Measurements from ENCODE around the gene ASB5. TPM values are rescaled to one million over a fixed set of nuclear protein-coding genes. Genes with fewer than 3 reads are reported as not detected.
"Not testable (repeated sequence)": the region's sequence is repeated elsewhere in the genome, so short reads cannot be mapped to it uniquely, and the experiment has no call there.

Gene ASB5
- total RNA-seq, 1 donor from 2014 or later: not detected

GRCh38 chr4:176292920-176293319 is 23.9 kb upstream of the ASB5 start:
- H3K4me1 Mint-ChIP-seq: no peaks in the 10 kb centered on the region
- peaks cover 1% of the 10 kb centered on the region for H3K27me3 Mint-ChIP-seq
- H3K4me3 Mint-ChIP-seq: no peak overlapping the region
- H3K36me3 Mint-ChIP-seq (ENCODE audit: low read depth): no peaks in the 10 kb centered on the region
- intact Hi-C loops (cut with micrococcal nuclease): no loop called here
- no peak for DNase-seq
- H3K9me3 Mint-ChIP-seq: no peaks in the 10 kb centered on the region
- H3K27ac Mint-ChIP-seq: no peak overlapping the region

DNA sequence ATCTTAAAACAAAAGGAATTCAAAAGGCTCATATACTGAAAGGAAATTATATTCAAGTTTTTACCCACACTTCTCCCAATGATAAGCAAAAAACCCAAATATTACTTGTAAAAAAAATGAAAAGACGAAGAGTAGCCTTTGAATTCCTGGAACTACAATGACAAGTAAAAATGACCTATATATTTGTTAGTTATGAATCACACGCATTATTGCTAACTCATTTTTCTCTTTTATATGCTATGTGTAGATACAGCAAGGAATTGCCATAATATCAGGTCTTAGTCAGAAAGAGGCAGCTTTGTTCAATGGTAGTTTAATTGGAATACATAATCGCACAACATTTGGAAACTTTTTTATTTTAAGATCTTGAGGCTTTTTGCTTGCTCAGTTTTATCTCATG is 22.7 kb upstream of the ASB5 start:
- peaks cover 1% of the 10 kb centered on the region for H3K27me3 Mint-ChIP-seq
- H3K36me3 Mint-ChIP-seq (ENCODE audit: low read depth): no peaks in the 10 kb centered on the region
- no peaks in the 10 kb centered on the region for H3K9me3 Mint-ChIP-seq
- DNase-seq: no peak
- H3K4me3 Mint-ChIP-seq: no peak overlapping the region
- no peak overlapping the region for H3K27ac Mint-ChIP-seq
- no peaks in the 10 kb centered on the region for H3K4me1 Mint-ChIP-seq
- intact Hi-C loops (cut with micrococcal nuclease): no loop called here

DNA sequence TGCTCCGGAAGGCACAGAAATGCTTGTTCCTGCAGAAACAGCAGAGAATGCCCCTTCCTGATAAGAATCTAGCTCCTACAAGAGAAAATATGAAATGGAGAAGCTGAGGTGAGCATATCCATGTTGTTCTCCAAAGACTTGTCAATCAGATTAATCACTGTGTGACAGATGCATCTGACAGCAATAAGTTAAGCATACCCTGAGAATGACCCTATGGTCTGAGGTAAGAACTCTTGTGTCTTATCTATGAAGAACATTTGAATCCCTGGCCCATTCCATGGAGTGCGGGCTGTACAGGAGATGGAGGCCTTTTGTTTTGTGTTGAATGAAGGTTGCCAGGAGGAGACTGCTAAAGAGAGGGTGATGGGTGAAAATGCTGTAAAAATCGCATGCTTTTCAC is 21.5 kb upstream of the ASB5 start:
- intact Hi-C loops (cut with micrococcal nuclease): no loop called here
- peaks cover 1% of the 10 kb centered on the region for H3K27me3 Mint-ChIP-seq
- no peak for DNase-seq
- H3K4me3 Mint-ChIP-seq: no peak overlapping the region
- H3K4me1 Mint-ChIP-seq: no peaks in the 10 kb centered on the region
- H3K9me3 Mint-ChIP-seq: no peaks in the 10 kb centered on the region
- H3K27ac Mint-ChIP-seq: no peak overlapping the region
- H3K36me3 Mint-ChIP-seq (ENCODE audit: low read depth): no peaks in the 10 kb centered on the region

GRCh38 chr4:176289561-176289960 is 20.5 kb upstream of the ASB5 start:
- Mint-ChIP-seq H3K9me3 (no peaks in the 10 kb centered on the region), H3K27me3 (peaks cover 1% of the 10 kb centered on the region), H3K27ac (no peak overlapping the region), H3K4me3 (no peak overlapping the region), H3K36me3 (ENCODE audit: low read depth) (no peaks in the 10 kb centered on the region), H3K4me1 (no peaks in the 10 kb centered on the region)
- intact Hi-C loops (cut with micrococcal nuclease): no loop called here
- no peak for DNase-seq

GRCh38 chr4:176288020-176288419 is 19.0 kb upstream of the ASB5 start:
- H3K36me3 Mint-ChIP-seq (ENCODE audit: low read depth): no peaks in the 10 kb centered on the region
- intact Hi-C loops (cut with micrococcal nuclease): no loop called here
- H3K4me1 Mint-ChIP-seq: no peaks in the 10 kb centered on the region
- H3K9me3 Mint-ChIP-seq: no peaks in the 10 kb centered on the region
- H3K27me3 Mint-ChIP-seq: no peaks in the 10 kb centered on the region
- DNase-seq: no peak
- H3K4me3 Mint-ChIP-seq: no peak overlapping the region
- H3K27ac Mint-ChIP-seq: no peak overlapping the region

GRCh38 chr4:176287546-176287945 is 18.5 kb upstream of the ASB5 start:
- no peaks in the 10 kb centered on the region for H3K4me1 Mint-ChIP-seq
- no peak for DNase-seq
- no peaks in the 10 kb centered on the region for H3K27me3 Mint-ChIP-seq
- intact Hi-C loops (cut with micrococcal nuclease): no loop called here
- no peak overlapping the region for H3K4me3 Mint-ChIP-seq
- H3K36me3 Mint-ChIP-seq (ENCODE audit: low read depth): no peaks in the 10 kb centered on the region
- no peak overlapping the region for H3K27ac Mint-ChIP-seq
- H3K9me3 Mint-ChIP-seq: no peaks in the 10 kb centered on the region

- Mint-ChIP-seq H3K4me3 (no peak overlapping the region), H3K36me3 (ENCODE audit: low read depth) (no peaks in the 10 kb centered on the region), H3K27ac (no peak overlapping the region), H3K27me3 (no peaks in the 10 kb centered on the region), H3K9me3 (no peaks in the 10 kb centered on the region), H3K4me1 (no peaks in the 10 kb centered on the region)
- intact Hi-C loops (cut with micrococcal nuclease): no loop called here
- no peak for DNase-seq
Observed at GRCh38 chr4:176286728-176287127, 17.7 kb upstream of the ASB5 start.

- H3K4me1 Mint-ChIP-seq; H3K27ac Mint-ChIP-seq; H3K4me3 Mint-ChIP-seq; H3K9me3 Mint-ChIP-seq; H3K27me3 Mint-ChIP-seq; DNase-seq; H3K36me3 Mint-ChIP-seq (ENCODE audit: low read depth): not testable (repeated sequence)
- intact Hi-C loops (cut with micrococcal nuclease): loop anchor here (5.0 kb wide), 1 partner anchor 132 kb away; no protein-coding TSS in a partner anchor
Observed at GRCh38 chr4:176279560-176279959, 10.5 kb upstream of the ASB5 start.

DNA sequence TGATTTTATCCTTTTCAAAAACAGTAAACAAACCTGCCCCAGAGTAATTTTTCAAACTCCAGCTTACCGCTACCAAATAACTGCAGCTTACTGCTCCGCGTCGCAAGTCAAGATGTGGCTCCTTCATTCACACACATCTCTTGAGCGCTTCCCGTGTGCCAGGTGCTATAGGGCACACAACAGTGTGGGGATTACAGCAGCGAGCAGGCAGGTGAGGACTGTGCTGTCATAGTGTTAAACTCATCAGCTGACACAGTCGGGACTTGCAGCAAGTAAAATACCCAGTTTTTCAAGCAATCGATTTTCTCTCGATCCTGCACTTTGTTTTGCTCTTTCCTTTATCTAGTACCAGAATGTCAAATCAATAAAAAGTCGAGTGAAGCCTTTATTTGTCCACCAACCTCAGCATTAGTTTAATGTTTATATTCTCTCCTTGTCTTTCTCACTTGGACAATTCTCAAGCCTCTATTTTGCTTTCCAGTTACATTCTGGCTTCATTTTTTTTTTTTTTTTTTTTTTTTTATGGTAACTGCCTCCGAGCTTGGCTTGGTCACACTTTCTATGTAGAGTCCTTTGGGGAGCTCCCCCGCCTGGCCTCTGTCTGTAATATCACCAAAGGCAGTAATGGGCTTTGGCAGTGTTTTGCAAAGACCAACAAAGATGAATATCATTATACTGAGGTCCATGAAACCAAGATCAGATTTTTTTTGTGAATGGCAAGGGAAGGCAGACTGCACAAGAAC is 8.3 kb upstream of the ASB5 start:
- Mint-ChIP-seq H3K9me3 (no peaks in the 10 kb centered on the region), H3K27ac (no peak overlapping the region), H3K4me1 (no peaks in the 10 kb centered on the region), H3K27me3 (peaks cover 3% of the 10 kb centered on the region), H3K4me3 (no peak overlapping the region), H3K36me3 (ENCODE audit: low read depth) (no peaks in the 10 kb centered on the region)
- DNase-seq: peak; percentile 61
- intact Hi-C loops (cut with micrococcal nuclease): loop anchor here (5.0 kb wide), 1 partner anchor 130 kb away; no protein-coding TSS in a partner anchor

DNA sequence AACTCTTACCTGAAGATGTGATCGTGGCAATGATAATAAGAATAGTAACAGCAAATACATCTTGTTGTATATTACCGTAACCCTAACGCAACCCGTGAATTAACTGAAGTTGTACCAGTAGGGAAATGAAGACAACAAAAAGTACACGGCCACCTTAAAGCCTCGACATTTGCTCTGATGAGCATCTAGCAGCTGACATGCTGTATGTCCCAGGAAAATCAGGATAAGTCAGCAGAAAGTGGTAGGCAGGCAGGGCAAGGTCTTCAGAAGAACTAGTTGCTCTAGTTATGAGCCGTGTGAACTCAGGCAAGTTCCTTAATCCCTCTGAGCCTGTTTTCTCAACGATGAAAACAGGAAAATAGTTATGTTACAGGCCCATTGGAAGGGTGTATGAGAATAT is 7.7 kb upstream of the ASB5 start:
- Mint-ChIP-seq H3K9me3 (no peaks in the 10 kb centered on the region), H3K4me1 (no peaks in the 10 kb centered on the region), H3K27ac (no peak overlapping the region), H3K36me3 (ENCODE audit: low read depth) (no peaks in the 10 kb centered on the region), H3K27me3 (peaks cover 5% of the 10 kb centered on the region), H3K4me3 (no peak overlapping the region)
- intact Hi-C loops (cut with micrococcal nuclease): loop anchor here (5.0 kb wide), 1 partner anchor 129 kb away; no protein-coding TSS in a partner anchor
- no peak for DNase-seq

DNA sequence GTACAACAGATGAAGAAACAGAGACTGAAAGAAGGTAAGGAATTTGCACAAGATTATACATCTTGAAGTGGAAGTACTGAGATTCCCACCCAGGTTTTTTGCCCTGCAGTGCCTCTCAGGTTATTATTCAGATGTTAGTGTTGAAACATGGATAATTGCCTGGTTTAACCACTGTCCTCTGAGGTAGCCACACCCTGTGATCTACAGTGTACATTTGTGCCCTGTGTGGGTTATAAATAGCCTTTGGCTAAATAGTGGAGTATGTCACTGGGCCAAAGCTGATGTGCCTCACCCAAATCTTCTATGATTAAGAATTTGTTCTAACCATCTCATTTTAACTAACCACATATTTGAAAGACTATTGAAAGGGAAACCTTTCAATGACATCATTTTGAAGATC is 5.4 kb upstream of the ASB5 start:
- Mint-ChIP-seq H3K4me3 (no peak overlapping the region), H3K27me3 (peaks cover 3% of the 10 kb centered on the region), H3K36me3 (ENCODE audit: low read depth) (no peaks in the 10 kb centered on the region), H3K4me1 (no peaks in the 10 kb centered on the region), H3K9me3 (no peaks in the 10 kb centered on the region), H3K27ac (no peak overlapping the region)
- intact Hi-C loops (cut with micrococcal nuclease): no loop called here
- no peak for DNase-seq

DNA sequence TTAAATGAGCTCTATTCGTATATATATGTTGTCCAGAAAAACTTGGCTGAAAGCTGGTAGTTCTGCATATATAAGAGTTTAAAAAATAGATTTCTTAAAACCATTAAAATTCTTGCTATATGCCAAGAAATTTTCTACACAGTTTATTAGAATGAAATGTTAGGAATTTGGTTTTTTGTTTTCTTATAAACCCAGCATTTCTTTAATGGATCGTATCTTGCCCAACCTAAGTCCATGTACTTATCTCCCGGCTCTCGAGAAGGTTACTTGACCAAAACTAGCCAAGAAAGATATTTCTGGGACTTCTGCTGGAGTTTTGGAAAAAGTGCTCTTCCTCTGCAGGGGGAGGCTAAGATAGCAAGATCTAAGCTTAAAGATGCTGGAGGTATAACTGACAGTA is 4.7 kb upstream of the ASB5 start:
- H3K4me1 Mint-ChIP-seq: no peaks in the 10 kb centered on the region
- H3K36me3 Mint-ChIP-seq (ENCODE audit: low read depth): no peaks in the 10 kb centered on the region
- no peaks in the 10 kb centered on the region for H3K9me3 Mint-ChIP-seq
- no peak for DNase-seq
- peaks cover 3% of the 10 kb centered on the region for H3K27me3 Mint-ChIP-seq
- H3K27ac Mint-ChIP-seq: no peak overlapping the region
- no peak overlapping the region for H3K4me3 Mint-ChIP-seq
- intact Hi-C loops (cut with micrococcal nuclease): no loop called here

DNA sequence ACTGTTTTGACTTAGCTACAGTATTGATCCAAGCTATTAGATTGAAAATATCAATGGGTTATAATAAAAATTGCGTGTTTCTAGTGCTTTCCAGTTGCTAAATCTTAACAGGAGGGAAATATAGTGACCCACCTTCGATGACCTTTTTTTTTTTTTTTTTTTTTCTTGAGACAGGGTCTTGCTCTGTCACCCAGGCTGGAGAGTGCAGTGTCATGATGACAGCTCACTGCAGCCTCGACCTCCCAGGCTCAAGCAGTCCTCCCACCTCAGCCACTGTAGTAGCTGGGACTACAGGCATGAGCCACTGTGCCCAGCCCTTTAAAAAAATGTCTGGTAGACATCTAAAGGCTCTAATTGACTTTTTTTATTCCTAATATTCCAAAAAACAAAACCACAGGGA is 3.8 kb upstream of the ASB5 start:
- Mint-ChIP-seq H3K9me3 (no peaks in the 10 kb centered on the region), H3K36me3 (ENCODE audit: low read depth) (no peaks in the 10 kb centered on the region), H3K27me3 (peaks cover 3% of the 10 kb centered on the region), H3K27ac (no peak overlapping the region), H3K4me3 (no peak overlapping the region), H3K4me1 (no peaks in the 10 kb centered on the region)
- intact Hi-C loops (cut with micrococcal nuclease): no loop called here
- no peak for DNase-seq

- H3K4me1 Mint-ChIP-seq: no peaks in the 10 kb centered on the region
- intact Hi-C loops (cut with micrococcal nuclease): no loop called here
- DNase-seq: no peak
- H3K4me3 Mint-ChIP-seq: no peak overlapping the region
- H3K27me3 Mint-ChIP-seq: peaks cover 5% of the 10 kb centered on the region
- H3K27ac Mint-ChIP-seq: no peak overlapping the region
- no peaks in the 10 kb centered on the region for H3K9me3 Mint-ChIP-seq
- H3K36me3 Mint-ChIP-seq (ENCODE audit: low read depth): no peaks in the 10 kb centered on the region
Observed at GRCh38 chr4:176271749-176272148, 2.7 kb upstream of the ASB5 start.

DNA sequence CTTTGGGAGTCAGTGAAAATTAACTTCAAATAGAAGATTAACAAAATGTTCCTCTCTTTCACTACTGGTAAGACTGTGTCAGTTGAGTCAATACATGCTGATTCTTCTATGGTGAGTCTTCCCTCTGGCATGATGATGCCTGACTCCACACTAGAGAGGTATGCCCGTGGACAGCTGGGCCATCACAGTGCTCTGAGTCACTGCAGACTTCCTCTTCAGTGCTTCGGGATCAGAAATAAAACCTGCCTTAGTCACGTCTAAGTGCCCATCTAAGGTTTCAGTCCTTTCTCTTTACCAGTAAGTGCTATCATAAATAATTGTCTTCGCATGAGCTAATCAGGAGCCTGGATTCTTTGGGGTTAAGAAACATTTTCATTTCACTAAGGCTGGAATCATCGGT is 1.6 kb upstream of the ASB5 start:
- no peak for DNase-seq
- intact Hi-C loops (cut with micrococcal nuclease): no loop called here
- peaks cover 5% of the 10 kb centered on the region for H3K27me3 Mint-ChIP-seq
- H3K4me1 Mint-ChIP-seq: no peaks in the 10 kb centered on the region
- no peaks in the 10 kb centered on the region for H3K9me3 Mint-ChIP-seq
- no peak overlapping the region for H3K27ac Mint-ChIP-seq
- no peak overlapping the region for H3K4me3 Mint-ChIP-seq
- H3K36me3 Mint-ChIP-seq (ENCODE audit: low read depth): no peaks in the 10 kb centered on the region

Measured in activated CD4-positive, alpha-beta T cell treated with anti-CD3 and anti-CD28 coated beads, Interleukin-2, amount 10 ng/mL, durations not matched to agents 24 days and 14 days (primary cell).